HepG2 (cell line): ENCODE measurements around the gene PPP4R3A. TPM values are rescaled to one million over a fixed set of nuclear protein-coding genes. Genes with fewer than 3 reads are reported as not detected.

Source experiments
- ASH2L ChIP-seq: fragments of 300-600, 200-600 bp; sonication (generic); IDR thresholded peaks from 2 replicates; pipeline ENCODE4 v1.7.0; 2017; ENCODE audit warnings: low read depth, mild to moderate bottlenecking, moderate library complexity, mixed read lengths, low read length; ENCODE audit not compliant: insufficient read length
- CEBPB ChIP-seq: IDR thresholded peaks from 2 replicates; pipeline ENCODE4 v1.6.1; 2011; ENCODE audit warnings: low read depth, low read length, improper control_type of control experiment, borderline replicate concordance
- CHD4 ChIP-seq: fragments of 200-600 bp; sonication (generic); IDR thresholded peaks from 2 replicates; pipeline ENCODE4 v1.7.0; 2017; ENCODE audit warnings: mild to moderate bottlenecking, low read length, borderline replicate concordance
- FOXA3 ChIP-seq: IDR thresholded peaks from 2 replicates; pipeline ENCODE4 v1.6.1; 2016; ENCODE audit warnings: missing genetic modification reagents, missing compliant biosample characterization
- HNF4G ChIP-seq, 2 experiments: sonication (generic) in 1 of 2; formaldehyde crosslinking in 1 of 2; IDR thresholded peaks; 2 replicates each; pipeline versions ENCODE4 v1.4.0 to v1.6.1; 2011 to 2020; ENCODE audit warnings: borderline replicate concordance in 2 of 2, low read depth in 2 of 2, mild to moderate bottlenecking in 2 of 2, low read length in 1 of 2, missing genetic modification reagents in 1 of 2, moderate library complexity in 1 of 2
- NR2C2 ChIP-seq: sonication (generic); formaldehyde crosslinking; IDR thresholded peaks from 2 replicates; pipeline ENCODE4 v1.4.0; 2020; ENCODE audit warnings: missing genetic modification reagents, mild to moderate bottlenecking, moderate library complexity, borderline replicate concordance
- PHF21A ChIP-seq: sonication (generic); formaldehyde crosslinking; IDR thresholded peaks from 2 replicates; pipeline ENCODE4 v1.5.0; 2020; ENCODE audit warnings: mild to moderate bottlenecking, missing genetic modification reagents
- RXRB ChIP-seq: IDR thresholded peaks from 2 replicates; pipeline ENCODE4 v1.6.1; 2016; ENCODE audit warnings: borderline replicate concordance, missing genetic modification reagents, missing compliant biosample characterization
- SOX13 ChIP-seq, 3 experiments: fragments of 450-650 bp in 1 of 3; sonication (generic) in 1 of 3; formaldehyde crosslinking in 1 of 3; IDR thresholded peaks in 2 of 3; conservative IDR thresholded peaks in 1 of 3; 2 replicates each; pipeline versions ENCODE4 v1.5.0 to v1.6.1; 2016 to 2020; ENCODE audit warnings: antibody characterized with exemption in 1 of 3, mild to moderate bottlenecking in 1 of 3, missing compliant biosample characterization in 1 of 3, missing genetic modification reagents in 1 of 3, moderate library complexity in 1 of 3
- ZMYM4 ChIP-seq: sonication (generic); formaldehyde crosslinking; IDR thresholded peaks from 2 replicates; pipeline ENCODE4 v1.8.1; 2023; ENCODE audit warnings: mild to moderate bottlenecking, missing genetic modification reagents
- ZNF260 ChIP-seq: sonication (generic); formaldehyde crosslinking; IDR thresholded peaks from 2 replicates; pipeline ENCODE4 v1.4.0; 2020; ENCODE audit warnings: missing genetic modification reagents, low read depth, mild to moderate bottlenecking, borderline replicate concordance
- ZNF292 ChIP-seq: sonication (generic); formaldehyde crosslinking; IDR thresholded peaks from 2 replicates; pipeline ENCODE4 v1.8.1; 2022; ENCODE audit warnings: mild to moderate bottlenecking, low read depth, missing genetic modification reagents, borderline replicate concordance
- polyA plus RNA-seq, 8 experiments: library from polyadenylated mRNA; depleted of rRNA in 3 of 8; stranded (reverse) in 7 of 8; unstranded in 1 of 8; fragments of >200 nt; fragmentation: Illumina TruSeq in 4 of 8; extraction: Trizol in 4 of 8; gene quantifications; 2 replicates each; pipeline versions ENCODE4 v1.2.1 to v1.2.3, GENCODE V29; 2011 to 2016; ENCODE audit warnings: low read depth in 4 of 8, missing spikeins in 1 of 8, mixed read lengths in 1 of 8; ENCODE audit not compliant: insufficient read depth in 1 of 8
- total RNA-seq, 5 experiments: library from RNA; depleted of rRNA; stranded (reverse); fragments of >200 nt; fragmentation: Illumina TruSeq; extraction: Trizol; gene quantifications; 2 replicates each; pipeline ENCODE4 v1.2.3, GENCODE V29; 2016; ENCODE audit warnings: low read depth in 1 of 5
- TF ChIP-seq, protein P1 (sequence below): IDR thresholded peaks from 2 replicates; pipeline ENCODE4 v1.6.1; 2012; ENCODE audit warnings: low read depth, low read length, improper control_type of control experiment
- TF ChIP-seq, protein P2 (sequence below): IDR thresholded peaks from 2 replicates; pipeline ENCODE4 v1.6.1; 2016; ENCODE audit warnings: missing biosample characterization, missing genetic modification reagents, low read depth
- TF ChIP-seq, protein P3 (sequence below): sonication (generic); formaldehyde crosslinking; IDR thresholded peaks from 2 replicates; pipeline ENCODE4 v1.5.0; 2020; ENCODE audit warnings: mild to moderate bottlenecking, missing genetic modification reagents
- TF ChIP-seq, protein P4 (sequence below): sonication (generic); formaldehyde crosslinking; conservative IDR thresholded peaks from 2 replicates; pipeline ENCODE4 v1.4.0; 2020; ENCODE audit warnings: mild to moderate bottlenecking, missing genetic modification reagents, moderate library complexity

PPP4R3A gene
- total and polyA plus RNA-seq, 2 of the 13 experiments (the other 11 are each of a cell fraction or from before 2014, with no cell fraction given) = 22.5 to 57.4 TPM

DNA sequence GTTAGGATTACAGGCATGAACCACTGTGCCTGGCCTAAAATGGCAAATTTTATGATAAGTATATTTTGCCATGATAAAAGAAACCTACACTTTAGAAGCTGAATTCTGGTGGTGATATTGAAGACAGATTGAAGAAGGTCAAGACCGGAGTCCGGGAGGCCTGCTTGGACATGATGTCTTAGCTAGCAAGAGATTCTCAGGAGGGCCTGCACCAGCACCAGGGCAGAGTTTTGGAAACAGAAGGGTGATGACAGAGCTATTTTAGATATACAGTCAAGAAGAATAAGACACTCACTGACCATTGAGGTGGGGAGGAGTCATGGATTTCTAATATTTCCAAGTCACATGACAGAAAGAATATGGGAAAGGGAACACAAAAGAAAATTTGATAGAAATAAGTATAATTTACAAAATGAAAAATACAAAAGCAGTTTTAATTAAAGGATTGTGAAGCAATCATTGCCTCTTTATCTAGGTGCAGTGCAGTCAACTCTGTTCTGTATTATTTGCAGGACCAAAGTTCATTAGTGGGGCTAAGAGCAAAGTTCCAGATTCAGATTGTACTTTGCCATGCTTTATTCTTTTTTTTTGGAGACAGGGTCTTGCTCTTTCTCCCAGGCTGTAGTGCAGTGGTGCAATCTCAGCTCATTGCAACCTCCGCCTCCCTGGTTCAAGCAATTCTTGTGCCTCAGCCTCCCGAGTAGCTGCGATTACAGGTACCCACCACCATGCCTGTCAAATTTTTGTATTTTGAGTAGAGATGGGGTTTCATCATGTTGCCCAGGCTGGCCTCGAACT, 9.3 kb upstream of the PPP4R3A start (continued):
- TF ChIP-seq ZNF292 (0 out of 2 replicates have a peak, but pooled peaks have one; percentile 25), ZNF260 (CRISPR knock-in tag) (no peak), SOX13 (IDR thresholded peaks at IDR 0.05) (no peak), SOX13 (CRISPR knock-in tag; conservative IDR thresholded peaks at IDR 0.05 in 1 of 2, IDR thresholded peaks at IDR 0.05 in 1 of 2) (peak in 1 of 2 experiments; percentile 50; a peak in 2 of 4 replicates), HNF4G (IDR thresholded peaks at IDR 0.05; ENCODE audit: borderline replicate concordance, low read depth, low read length) (peak; percentile 91), HNF4G (CRISPR knock-in tag; IDR thresholded peaks at IDR 0.05; ENCODE audit: borderline replicate concordance, low read depth) (peak; percentile 47; the same call in 1 of the 2 replicates), CHD4 (peak; percentile 64; the same call in 1 of the 2 replicates), ASH2L (peak; percentile 38), NR2C2 (CRISPR knock-in tag) (peak; percentile 33; the same call in 1 of the 2 replicates), CEBPB (peak; percentile 73), ZMYM4 (CRISPR knock-in tag) (peak; percentile 49; the same call in 1 of the 2 replicates), RXRB (CRISPR knock-in tag) (0 out of 2 replicates have a peak, but pooled peaks have one; percentile 33), FOXA3 (no peak), PHF21A (CRISPR knock-in tag) (0 out of 2 replicates have a peak, but pooled peaks have one; percentile 31)
- TF ChIP-seq, protein P1, sequence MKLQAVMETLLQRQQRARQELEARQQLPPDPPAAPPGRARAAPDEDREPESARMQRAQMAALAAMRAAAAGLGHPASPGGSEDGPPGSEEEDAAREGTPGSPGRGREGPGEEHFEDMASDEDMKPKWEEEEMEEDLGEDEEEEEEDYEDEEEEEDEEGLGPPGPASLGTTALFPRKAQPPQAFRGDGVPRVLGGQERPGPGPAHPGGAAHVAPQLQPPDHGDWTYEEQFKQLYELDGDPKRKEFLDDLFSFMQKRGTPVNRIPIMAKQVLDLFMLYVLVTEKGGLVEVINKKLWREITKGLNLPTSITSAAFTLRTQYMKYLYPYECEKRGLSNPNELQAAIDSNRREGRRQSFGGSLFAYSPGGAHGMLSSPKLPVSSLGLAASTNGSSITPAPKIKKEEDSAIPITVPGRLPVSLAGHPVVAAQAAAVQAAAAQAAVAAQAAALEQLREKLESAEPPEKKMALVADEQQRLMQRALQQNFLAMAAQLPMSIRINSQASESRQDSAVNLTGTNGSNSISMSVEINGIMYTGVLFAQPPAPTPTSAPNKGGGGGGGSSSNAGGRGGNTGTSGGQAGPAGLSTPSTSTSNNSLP = peak; percentile 90
- TF ChIP-seq, protein P2, sequence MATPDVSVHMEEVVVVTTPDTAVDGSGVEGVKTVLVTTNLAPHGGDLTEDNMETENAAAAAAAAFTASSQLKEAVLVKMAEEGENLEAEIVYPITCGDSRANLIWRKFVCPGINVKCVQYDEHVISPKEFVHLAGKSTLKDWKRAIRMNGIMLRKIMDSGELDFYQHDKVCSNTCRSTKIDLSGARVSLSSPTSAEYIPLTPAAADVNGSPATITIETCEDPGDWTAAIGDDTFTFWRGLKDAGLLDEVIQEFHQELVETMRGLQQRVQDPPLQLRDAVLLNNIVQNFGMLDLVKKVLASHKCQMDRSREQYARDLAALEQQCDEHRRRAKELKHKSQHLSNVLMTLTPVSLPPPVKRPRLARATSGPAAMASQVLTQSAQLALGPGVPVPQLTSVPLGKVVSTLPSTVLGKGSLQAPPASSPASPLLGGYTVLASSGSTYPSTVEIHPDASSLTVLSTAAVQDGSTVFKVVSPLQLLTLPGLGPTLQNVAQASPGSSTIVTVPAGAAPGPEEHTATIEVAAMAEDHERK (CRISPR knock-in tag) = no peak
- TF ChIP-seq, protein P3, sequence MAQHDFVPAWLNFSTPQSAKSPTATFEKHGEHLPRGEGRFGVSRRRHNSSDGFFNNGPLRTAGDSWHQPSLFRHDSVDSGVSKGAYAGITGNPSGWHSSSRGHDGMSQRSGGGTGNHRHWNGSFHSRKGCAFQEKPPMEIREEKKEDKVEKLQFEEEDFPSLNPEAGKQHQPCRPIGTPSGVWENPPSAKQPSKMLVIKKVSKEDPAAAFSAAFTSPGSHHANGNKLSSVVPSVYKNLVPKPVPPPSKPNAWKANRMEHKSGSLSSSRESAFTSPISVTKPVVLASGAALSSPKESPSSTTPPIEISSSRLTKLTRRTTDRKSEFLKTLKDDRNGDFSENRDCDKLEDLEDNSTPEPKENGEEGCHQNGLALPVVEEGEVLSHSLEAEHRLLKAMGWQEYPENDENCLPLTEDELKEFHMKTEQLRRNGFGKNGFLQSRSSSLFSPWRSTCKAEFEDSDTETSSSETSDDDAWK = no peak
- TF ChIP-seq, protein P4, sequence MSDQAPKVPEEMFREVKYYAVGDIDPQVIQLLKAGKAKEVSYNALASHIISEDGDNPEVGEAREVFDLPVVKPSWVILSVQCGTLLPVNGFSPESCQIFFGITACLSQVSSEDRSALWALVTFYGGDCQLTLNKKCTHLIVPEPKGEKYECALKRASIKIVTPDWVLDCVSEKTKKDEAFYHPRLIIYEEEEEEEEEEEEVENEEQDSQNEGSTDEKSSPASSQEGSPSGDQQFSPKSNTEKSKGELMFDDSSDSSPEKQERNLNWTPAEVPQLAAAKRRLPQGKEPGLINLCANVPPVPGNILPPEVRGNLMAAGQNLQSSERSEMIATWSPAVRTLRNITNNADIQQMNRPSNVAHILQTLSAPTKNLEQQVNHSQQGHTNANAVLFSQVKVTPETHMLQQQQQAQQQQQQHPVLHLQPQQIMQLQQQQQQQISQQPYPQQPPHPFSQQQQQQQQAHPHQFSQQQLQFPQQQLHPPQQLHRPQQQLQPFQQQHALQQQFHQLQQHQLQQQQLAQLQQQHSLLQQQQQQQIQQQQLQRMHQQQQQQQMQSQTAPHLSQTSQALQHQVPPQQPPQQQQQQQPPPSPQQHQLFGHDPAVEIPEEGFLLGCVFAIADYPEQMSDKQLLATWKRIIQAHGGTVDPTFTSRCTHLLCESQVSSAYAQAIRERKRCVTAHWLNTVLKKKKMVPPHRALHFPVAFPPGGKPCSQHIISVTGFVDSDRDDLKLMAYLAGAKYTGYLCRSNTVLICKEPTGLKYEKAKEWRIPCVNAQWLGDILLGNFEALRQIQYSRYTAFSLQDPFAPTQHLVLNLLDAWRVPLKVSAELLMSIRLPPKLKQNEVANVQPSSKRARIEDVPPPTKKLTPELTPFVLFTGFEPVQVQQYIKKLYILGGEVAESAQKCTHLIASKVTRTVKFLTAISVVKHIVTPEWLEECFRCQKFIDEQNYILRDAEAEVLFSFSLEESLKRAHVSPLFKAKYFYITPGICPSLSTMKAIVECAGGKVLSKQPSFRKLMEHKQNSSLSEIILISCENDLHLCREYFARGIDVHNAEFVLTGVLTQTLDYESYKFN (CRISPR knock-in tag) = peak; percentile 72
